ENCODE measurements around the gene C9orf152. TPM values are rescaled to one million over a fixed set of nuclear protein-coding genes. Genes with fewer than 3 reads are reported as not detected.

The C9orf152 gene
- total and polyA plus RNA-seq, 9 of the 15 experiments (the other 6 are each of a cell fraction or from before 2014, with no cell fraction given), result not detected

DNA sequence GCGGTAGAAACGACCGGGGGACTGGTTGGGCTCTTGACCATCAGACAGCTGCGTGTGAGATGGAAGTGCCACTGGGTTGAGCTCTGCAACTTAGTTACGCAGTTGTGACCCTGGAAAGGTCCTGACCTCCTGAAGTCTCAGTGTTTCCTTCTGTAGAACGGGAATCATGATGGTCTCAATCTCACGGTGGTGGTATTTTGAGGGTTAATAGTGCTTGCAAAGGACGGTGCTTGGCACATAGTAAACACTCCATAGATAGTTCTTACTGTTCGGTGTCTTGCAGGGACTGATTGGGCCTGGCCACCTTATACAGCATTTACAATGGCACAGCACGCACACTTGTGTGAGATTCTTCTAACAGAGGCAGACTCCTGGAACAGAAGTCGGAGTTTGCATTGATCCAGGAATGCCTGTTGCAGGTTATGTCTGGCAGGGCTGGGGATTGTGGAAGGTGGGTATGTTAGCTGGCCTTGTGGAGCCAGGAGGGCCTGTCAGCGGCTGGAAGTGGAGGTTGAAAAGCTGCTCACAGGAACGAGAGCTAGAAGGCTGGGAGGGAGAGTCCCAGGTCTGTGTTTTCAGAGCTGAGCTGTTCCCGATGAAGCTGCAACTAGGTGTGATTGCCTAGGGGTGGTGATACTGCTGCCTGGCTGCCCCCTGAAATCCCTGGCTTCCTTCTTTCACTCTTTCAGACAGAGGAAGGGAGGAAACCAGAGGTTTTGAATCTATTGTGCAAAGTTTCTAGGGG, 49.3 kb upstream of the C9orf152 start (continued):
- TF ChIP-seq, protein P1, sequence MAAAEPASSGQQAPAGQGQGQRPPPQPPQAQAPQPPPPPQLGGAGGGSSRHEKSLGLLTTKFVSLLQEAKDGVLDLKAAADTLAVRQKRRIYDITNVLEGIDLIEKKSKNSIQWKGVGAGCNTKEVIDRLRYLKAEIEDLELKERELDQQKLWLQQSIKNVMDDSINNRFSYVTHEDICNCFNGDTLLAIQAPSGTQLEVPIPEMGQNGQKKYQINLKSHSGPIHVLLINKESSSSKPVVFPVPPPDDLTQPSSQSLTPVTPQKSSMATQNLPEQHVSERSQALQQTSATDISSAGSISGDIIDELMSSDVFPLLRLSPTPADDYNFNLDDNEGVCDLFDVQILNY (CRISPR knock-in tag; IDR thresholded peaks at IDR 0.05), result no peak
- TF ChIP-seq, protein P2, sequence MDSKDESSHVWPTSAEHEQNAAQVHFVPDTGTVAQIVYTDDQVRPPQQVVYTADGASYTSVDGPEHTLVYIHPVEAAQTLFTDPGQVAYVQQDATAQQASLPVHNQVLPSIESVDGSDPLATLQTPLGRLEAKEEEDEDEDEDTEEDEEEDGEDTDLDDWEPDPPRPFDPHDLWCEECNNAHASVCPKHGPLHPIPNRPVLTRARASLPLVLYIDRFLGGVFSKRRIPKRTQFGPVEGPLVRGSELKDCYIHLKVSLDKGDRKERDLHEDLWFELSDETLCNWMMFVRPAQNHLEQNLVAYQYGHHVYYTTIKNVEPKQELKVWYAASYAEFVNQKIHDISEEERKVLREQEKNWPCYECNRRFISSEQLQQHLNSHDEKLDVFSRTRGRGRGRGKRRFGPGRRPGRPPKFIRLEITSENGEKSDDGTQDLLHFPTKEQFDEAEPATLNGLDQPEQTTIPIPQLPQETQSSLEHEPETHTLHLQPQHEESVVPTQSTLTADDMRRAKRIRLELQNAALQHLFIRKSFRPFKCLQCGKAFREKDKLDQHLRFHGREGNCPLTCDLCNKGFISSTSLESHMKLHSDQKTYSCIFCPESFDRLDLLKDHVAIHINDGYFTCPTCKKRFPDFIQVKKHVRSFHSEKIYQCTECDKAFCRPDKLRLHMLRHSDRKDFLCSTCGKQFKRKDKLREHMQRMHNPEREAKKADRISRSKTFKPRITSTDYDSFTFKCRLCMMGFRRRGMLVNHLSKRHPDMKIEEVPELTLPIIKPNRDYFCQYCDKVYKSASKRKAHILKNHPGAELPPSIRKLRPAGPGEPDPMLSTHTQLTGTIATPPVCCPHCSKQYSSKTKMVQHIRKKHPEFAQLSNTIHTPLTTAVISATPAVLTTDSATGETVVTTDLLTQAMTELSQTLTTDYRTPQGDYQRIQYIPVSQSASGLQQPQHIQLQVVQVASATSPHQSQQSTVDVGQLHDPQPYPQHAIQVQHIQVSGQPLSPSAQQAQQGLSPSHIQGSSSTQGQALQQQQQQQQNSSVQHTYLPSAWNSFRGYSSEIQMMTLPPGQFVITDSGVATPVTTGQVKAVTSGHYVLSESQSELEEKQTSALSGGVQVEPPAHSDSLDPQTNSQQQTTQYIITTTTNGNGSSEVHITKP (IDR thresholded peaks at IDR 0.05; ENCODE audit: partially characterized antibody), result no peak
- TF ChIP-seq CHD4 (IDR thresholded peaks at IDR 0.05; ENCODE audit: insufficient read depth, insufficient replicate concordance, low read depth, low read length, poor library complexity, severe bottlenecking) (peak; percentile 57), CCNT2 (IDR thresholded peaks at IDR 0.05; ENCODE audit: borderline replicate concordance, extremely low read depth, insufficient read length, low read depth, low read length) (no peak), CCAR2 (IDR thresholded peaks at IDR 0.05; ENCODE audit: low read depth, low read length) (no peak), ZNF174 (CRISPR knock-in tag; IDR thresholded peaks at IDR 0.05) (no peak), CHD1 (IDR thresholded peaks at IDR 0.05; ENCODE audit: low read length) (peak; percentile 70), STAG1 (CRISPR knock-in tag; IDR thresholded peaks at IDR 0.05; ENCODE audit: borderline replicate concordance) (no peak), ZNF354B (CRISPR knock-in tag; IDR thresholded peaks at IDR 0.05) (no peak), E2F3 (CRISPR knock-in tag; IDR thresholded peaks at IDR 0.05) (no peak), ZNF146 (CRISPR knock-in tag; IDR thresholded peaks at IDR 0.05; ENCODE audit: unreplicated experiment) (no peak), TEAD4 (IDR thresholded peaks at IDR 0.05; ENCODE audit: low read length) (peak; percentile 3; the same call in 1 of the 2 replicates), TEAD4 (CRISPR knock-in tag; IDR thresholded peaks at IDR 0.05; ENCODE audit: borderline replicate concordance) (no peak), POLR2B (IDR thresholded peaks at IDR 0.05; ENCODE audit: low read depth, partially characterized antibody) (peak; percentile 74), YBX1 (IDR thresholded peaks at IDR 0.05) (no peak), NFATC3 (IDR thresholded peaks at IDR 0.05) (no peak), RBBP5 (IDR thresholded peaks at IDR 0.05; ENCODE audit: borderline replicate concordance, insufficient read depth, low read length, poor library complexity, severe bottlenecking) (peak; percentile 17), HCFC1 (IDR thresholded peaks at IDR 0.05; ENCODE audit: low read depth, low read length) (no peak), TAL1 (IDR thresholded peaks at IDR 0.05) (no peak; the same call in 1 of the 2 replicates)
- TF ChIP-seq, protein P3, sequence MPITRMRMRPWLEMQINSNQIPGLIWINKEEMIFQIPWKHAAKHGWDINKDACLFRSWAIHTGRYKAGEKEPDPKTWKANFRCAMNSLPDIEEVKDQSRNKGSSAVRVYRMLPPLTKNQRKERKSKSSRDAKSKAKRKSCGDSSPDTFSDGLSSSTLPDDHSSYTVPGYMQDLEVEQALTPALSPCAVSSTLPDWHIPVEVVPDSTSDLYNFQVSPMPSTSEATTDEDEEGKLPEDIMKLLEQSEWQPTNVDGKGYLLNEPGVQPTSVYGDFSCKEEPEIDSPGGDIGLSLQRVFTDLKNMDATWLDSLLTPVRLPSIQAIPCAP (CRISPR knock-in tag; IDR thresholded peaks at IDR 0.05; ENCODE audit: borderline replicate concordance), result no peak
- TF ChIP-seq, protein P4, sequence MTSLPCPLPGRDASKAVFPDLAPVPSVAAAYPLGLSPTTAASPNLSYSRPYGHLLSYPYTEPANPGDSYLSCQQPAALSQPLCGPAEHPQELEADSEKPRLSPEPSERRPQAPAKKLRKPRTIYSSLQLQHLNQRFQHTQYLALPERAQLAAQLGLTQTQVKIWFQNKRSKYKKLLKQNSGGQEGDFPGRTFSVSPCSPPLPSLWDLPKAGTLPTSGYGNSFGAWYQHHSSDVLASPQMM (CRISPR knock-in tag; IDR thresholded peaks at IDR 0.05), result no peak
- TF ChIP-seq, protein P5, sequence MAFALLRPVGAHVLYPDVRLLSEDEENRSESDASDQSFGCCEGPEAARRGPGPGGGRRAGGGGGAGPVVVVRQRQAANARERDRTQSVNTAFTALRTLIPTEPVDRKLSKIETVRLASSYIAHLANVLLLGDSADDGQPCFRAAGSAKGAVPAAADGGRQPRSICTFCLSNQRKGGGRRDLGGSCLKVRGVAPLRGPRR (CRISPR knock-in tag; IDR thresholded peaks at IDR 0.05), result 0 out of 2 replicates have a peak, but pooled peaks have one; percentile 50

All from K562 (cell line).